GM19023 (cell line): ENCODE data around the gene MARK2.

ENCODE experiments used
- ATAC-seq: cut with Tn5 transposase; IDR thresholded peaks from one replicate; pipeline ENCODE4 v1.9.1; 2021; ENCODE audit warnings: mild to moderate bottlenecking, moderate library complexity; ENCODE audit not compliant: unreplicated experiment

Gene MARK2

DNA sequence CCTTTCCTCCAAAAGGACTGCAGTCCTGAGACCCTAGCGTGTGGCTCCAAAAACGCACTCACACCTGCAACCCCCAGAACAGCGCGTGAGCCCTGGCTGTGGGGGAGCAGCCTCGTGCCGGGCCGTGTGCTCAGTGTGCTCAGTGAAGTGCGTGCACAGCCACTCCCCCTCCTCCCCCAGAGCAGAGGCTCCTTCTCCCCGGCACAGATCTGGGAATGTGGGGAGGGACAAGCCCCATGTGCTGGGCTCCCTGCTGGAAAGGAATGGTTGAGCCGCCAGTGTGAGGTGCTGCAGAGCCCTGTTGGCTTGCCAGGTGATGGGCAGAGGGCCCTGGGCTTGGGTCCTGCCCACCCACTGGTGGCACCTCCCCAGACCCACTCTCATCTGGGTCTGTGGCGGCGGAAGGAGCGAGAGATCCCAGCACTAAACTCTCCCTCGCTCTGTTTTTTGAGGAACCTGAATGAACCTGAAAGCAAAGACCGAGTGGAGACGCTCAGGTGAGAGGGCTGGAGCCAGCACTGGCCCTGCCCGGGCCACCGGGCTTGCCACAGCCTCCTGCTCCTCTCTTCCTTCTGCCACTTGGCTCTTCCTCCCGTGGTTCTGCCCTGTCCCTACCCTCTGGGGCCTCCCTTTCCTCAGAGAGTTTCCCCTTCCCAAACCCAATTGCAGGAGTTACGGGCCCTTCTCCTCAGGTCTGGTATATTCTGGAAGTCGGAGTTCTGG is 69.1 kb downstream of the MARK2 start:
- ATAC-seq: no peak

- ATAC-seq: no peak
Measured at GRCh38 chr11:63908631-63909401, 69.9 kb downstream of the MARK2 start.

DNA sequence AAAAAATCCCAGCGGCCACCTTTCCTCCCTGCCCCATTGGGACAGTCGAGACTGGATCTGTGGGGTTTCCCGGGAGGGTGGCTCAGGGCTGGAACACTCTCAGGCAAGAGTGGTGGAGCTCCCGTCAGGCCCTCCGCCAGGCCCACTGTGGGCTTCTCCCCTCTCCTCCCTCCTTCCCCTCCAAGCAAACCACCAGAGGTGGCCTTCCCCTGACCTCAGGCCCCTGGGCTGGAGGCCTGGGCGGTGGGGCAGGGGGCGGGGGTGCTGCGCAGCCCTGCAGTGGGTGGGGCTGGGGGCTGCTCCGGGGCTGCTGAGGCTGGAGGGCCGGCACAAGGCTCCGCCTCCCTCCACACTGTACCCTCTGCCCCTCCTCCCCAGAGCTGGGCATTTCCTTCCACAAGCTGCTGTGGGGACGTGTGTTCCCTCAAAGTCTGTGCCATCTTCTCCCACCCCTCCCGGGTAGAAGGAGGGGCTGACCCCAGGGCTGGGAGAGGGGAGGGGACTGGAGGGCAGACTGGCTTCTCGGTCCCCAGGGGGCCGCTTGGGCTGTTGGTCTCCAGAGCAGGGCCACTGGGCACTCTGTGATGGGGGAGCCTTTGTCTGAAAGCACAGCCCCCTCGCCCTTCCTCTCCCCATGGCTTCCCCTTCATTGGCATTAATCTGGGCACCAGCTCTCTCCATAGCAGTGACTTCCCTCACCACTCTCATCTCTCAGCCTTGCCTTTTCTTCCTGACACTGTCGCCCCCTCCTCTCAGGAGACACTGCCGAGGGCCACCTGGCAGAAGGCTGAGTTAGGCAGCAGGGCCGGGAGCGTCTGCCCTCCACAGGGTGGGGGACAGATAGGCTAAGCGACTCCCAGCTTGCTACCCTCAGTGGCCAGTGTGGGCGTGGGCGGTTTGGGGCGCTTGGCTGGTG is 70.9 kb downstream of the MARK2 start:
- no peak for ATAC-seq

DNA sequence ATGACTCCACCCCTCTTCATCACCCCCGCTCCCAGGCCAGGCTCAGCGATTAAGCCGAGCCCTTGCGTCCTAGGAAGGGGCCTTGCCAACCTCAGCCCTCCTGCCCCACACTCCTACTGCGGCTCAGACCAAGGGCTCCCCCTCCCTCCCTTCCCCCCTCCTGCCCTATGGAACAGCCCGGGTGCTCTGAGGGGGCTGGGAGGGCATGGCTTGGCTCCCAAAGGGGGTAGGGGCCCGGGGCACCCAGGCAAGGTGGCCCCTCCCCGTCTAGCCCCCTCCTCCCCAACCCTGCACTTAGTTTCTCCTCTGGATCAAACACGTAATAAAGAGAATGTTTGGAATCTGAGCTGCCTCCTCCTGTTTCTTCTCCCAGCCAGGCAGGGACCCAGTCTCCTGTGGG is 71.8 kb downstream of the MARK2 start:
- no peak for ATAC-seq

DNA sequence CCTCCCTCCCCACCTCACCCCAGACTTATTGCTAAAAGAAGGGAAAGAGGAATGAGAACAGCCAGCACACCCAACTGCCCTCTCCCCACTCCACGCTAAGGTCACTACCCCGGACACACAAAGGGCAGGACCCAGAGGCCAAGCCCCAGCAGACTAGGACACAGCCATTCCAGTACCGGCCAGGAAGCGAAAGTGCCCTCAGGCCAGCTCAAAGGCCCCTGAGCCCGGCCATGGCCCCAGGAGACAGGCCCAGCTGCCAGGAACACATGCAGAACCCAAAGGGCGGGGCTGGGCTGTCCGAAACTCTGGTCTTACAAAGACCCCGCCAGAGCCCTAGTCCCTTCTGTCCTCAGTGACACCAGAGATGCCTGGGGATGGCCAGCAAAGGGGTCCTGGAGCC is 72.5 kb downstream of the MARK2 start:
- ATAC-seq: no peak

DNA sequence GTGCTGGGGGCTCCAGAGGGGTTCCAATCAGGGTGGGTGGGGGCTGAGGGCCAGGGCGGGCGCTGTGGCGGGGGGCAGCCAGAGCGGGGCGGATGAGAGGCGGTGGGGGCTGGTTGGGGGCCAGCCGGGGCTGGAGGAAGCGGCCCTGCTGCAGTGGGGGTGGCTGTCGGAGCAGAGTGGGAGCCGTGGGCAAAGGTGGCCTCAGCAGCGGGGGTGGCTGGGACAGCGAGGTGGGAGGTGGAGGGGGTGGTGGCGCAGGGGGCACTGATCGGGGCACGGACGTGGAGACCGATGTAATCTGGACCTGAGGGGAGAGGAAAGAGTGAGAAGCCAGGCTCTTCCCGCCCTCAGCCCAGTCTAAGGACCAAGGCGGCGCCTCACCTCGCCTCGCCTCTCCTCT is 73.0 kb downstream of the MARK2 start:
- no peak for ATAC-seq

DNA sequence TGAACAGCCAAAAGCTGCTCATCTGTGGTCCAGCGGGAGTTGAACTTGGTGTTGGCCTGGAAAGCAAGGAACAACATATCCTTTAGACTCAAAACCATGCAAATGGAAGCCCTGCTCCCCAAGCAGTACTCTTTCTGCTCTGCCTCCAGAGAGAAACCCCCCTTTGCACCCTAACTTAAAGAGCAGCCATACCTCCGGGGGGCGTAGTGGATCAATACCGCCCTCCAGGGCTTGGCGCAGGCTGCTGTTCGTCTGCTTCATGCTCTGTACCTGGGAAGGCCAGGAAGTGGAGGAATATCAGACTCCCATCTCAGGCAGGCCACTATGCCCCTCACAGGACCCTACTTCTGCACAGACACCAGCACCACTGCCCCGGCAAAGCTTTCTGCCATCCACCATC is 73.8 kb downstream of the MARK2 start:
- no peak for ATAC-seq

DNA sequence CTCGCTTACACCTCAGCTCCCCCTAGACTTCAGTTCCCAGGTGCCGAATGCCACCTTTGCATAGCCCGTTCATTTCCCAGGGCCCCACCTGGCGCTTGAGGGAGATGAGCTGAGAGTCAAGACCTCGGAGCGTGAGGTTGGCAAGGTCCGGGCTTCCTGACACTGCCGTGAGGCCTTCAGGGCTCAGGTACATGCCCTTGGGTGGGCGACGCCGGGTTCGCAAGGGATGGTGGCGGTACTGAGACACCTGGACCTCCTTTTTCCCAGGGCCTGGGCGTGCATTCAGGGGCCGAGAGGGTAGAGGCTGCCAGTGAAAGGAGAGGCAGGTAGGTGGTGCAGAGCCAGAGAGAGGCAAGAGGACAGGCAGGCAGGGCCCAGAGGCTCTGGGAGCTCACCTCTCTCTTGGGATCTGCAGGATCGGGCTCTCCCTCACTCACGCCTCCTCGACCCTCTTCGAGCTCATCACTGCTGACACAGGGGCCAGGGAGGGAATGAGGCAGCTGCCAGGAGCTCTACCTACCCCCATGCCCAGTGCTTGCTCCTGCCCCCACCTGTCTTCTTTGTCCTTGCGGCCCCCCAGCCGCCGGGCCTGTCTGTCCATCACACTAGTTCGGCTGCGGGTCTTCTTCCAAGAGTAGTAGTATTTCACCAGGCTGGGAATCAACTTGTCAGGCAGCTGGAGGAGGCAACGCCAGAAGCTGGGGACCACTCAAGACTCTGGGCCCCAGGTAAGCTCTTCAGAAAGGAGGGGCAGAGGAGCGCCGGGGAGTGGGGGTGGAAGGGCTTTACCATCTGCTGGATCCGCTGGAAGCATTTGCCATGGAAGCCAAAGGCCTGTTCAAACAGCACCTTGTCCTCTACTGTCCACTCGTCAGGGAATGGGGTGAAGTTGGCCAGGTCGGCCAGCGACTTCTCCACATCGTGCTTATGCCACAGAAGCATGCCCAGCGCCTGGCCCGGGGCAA is 75.2 kb downstream of the MARK2 start:
- no peak for ATAC-seq

- no peak for ATAC-seq
Measured at GRCh38 chr11:63914896-63915691, 76.2 kb downstream of the MARK2 start.

DNA sequence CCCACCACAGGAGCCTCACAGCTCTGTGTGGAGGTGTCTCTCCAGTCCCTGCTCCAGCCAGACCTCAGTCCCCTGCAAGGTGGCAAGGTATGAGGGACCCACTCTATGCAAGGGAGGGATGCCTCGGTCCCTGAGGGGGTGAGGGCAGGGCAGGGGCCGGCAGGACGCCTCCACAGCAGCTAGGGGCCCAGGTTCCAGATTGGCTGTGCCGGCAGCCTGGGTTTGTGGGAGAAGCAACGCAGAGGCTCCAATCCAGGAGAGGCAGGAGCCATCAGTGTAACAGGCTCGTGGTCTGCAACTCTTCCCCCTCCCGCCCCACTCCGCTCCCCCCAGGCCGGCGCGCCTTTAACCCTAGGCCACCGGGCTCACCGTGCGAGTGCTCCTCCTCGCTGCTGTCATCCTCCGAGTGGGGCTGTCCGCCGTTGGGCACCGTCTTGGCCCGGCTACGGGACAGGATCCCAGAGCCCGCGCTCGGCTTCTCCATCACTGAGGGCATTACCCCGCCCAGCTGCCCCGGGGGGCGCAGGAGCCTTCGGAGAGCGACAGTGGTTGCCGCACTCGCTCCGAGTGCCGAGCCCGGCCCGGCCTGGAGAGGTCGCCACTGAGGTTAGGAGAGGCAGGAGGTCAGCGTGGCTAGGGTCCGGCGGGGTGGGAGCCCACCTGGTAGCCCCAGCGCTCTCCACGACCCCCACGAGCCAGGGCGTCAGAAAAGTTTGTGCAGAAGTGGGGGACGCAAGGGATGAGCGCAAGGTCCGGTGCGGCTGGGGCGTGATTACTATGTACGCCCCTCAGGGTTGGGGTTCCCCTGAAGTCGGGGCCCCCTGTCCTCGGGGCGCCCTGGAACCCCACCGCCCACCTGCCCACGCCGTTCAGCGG is 77.3 kb downstream of the MARK2 start:
- ATAC-seq: no peak

DNA sequence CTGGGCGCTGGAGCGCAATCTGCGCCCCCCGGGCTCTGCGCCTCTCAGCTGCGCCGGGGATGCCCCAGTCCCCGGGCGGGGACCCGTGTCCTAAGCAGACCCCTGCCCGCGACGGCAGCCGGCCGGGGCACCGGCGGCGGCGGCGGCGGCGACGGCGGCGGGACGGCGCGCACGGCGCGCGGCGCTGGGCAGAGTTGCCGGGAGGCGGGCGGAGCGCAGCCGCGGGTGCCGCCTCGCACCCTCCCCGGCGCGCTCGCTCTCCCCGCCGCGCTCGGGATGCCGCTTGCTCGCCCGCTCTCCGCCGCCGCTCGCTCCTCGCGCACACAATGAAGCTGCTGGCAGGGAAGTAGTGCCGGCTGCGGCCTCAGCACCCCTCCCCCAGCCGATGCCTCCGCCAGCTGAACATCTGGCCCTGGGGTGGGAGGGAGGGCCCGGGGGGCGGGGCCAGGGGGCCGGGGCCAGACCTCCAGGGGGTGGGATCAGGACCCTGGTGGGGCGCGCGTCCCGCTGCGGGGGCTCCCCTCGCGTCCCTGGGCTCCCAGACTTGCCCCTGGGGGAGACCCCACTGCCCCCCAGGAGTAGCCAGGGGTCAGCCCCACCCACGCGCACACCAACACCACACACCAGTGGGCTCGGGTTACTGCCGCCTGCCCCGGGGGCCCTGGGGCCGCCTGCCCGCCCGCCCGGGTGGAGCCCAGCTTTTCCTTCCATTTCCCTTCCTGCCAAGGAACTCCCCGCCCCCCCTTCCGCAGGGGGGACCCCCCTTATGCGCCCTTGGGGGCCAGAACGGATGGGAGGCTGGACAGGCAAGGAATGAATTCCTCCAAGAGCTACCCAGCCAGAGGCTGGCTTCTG is 78.2 kb downstream of the MARK2 start, which contains the start of gene RCOR2:
TSS of gene RCOR2 (minus strand) at position 328 of the 855 bp plus-strand sequence. CDS start 708 bp downstream, outside the sequence.
- ATAC-seq: no peak

DNA sequence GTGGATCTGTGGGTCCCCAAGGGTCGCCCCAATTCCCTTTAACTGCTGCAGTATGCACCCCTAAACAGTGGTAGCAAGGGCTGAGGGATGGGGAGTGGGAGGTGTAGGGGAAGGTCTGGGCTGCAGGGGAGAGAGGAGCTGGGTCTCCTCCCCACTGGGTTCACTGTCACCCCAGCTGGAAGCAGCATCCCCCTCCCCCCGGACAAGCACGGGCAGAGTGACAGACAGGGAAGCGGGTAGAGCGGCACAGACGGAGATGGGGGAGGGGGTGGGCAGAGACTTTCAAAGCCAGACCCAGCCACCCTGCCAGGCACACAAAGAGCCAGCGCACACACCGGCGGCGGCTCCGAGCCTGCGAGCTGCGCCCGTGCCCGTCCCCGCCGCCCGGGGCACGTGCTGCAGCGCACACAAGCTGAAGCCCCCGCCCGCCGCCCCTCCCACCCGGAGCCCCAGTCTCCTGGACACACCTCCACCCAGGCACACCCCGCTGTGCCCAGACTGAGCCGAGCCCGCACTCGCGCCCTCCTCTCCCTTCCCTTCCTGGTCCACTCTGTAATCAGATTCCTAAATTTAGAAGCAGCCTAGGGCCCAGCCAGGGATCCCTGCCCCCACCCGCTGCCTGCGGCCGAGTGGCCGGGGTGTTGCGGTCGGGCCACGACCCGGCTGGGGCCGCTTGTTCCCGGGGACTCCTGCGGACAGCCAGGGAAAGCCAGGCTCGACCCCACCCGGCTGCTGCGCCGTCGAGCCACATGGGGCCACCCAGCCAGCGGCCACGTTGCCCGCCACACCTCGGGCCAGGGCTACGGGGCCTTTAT is 79.0 kb downstream of the MARK2 start:
- ATAC-seq: no peak

DNA sequence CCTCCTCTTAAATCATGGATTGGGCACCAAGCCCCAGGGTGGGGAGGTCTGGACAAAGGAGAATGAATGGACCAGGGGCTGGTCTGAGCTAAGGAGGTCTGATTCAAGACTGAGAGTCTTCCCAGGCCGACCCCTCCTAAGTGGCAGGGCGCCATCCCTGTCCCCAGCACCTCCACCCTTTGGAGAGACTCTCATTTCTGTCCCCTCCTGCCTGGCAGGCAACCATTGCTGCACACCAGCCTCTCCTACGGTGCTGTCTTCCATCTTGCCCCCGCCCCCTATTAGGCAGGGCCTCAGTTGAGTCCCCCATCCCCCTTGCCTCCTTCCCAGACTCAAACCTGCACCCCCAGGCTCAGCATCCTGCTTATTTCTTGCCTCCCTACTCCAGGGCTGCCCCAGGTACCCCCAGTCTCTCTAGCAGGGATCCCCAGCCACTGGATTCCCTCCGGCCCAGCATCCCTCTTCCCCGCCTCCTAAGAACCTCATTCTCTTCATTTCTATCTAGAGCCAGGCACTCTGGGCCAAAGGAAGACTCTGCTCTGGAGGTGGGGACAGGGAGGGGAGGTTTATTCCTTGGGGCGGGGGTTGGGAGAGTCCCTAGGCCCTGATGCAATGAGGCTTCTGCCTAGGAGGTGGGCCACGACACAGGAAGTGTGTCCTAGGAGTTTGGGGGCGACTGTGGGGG is 79.7 kb downstream of the MARK2 start:
- ATAC-seq: no peak

DNA sequence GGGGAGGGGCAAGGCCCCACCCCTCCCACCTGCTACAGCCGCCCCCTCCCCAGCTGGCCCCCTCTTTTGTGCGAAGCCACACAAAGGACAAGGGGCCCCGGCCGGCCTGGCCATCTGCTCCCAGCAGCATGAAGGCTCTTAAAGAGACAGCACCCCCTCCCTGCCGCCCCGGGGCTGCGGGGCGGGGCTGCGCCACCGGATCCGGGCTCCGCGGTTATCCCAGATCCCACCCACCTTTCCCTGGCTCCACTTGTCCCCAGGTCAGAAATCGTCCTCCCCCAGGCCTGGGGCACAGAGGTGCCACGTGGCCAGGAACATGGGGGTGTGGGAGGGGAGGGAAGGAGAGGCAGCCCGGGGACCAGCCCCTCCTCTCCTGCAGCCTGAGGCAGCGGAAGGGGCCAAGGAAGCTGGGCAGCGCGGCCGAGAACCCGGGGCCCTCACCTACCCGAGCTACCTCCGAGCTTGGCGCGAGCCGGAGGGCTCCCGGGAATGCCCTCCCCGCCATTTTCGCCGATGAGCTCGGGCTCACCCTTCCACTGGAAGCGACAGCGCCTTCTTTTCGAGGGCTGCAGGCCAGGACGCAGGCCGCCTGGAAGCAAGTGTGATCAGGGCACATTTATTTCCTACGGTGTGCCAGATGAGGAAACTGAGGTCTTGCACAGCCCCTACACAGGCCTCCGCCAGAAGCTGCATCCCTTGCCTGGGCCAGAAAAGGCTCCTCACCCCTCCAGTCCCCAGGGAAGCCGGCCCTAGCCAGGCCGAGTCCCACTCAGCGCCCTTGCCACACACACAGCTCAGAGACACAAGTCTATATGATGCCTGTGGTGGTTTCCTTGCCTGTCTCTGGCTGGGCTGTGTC is 80.6 kb downstream of the MARK2 start:
- ATAC-seq: no peak
